HG02759 (cell line): ENCODE data around the gene GUCY1A1.
A peak's percentile ranks its signal among the peaks of the same experiment; 100 is the strongest.

ENCODE experiments used
- ATAC-seq: cut with Tn5 transposase; IDR thresholded peaks from one replicate; pipeline ENCODE4 v1.9.1; 2021; ENCODE audit warnings: mild to moderate bottlenecking, moderate library complexity; ENCODE audit not compliant: unreplicated experiment

Gene GUCY1A1

DNA sequence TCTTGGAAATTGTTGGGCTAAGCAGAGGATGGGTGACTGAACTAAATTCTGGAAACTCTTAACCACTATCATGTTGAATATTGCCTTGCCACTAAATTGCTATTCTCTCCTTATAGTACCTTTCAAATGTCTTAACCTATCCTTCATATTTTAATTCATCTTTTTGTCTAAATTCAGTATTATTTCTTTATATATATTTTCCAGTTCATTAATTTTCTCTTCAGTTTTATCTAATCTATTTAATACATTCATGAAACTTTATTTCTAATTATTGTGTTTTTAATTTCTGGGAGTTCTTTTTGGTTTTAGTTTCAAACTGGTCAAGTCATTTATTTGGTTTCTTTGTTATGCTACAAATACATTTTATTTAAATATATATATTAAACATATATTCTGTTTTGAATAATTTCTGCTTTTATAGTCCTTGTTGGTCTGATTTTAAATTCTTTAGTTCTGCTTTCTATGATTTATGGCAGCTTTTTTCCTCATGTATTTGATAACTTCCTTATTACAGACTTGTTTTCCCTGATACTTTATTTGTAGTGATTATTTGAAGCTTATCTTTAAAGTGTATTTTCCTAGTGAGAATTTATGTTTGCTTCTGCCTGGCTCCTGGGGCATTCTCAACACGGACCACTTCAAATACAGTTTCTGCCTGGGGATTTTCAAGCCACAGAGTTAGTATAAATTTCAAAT is 8.5 kb upstream of the GUCY1A1 start:
- ATAC-seq, result no peak

DNA sequence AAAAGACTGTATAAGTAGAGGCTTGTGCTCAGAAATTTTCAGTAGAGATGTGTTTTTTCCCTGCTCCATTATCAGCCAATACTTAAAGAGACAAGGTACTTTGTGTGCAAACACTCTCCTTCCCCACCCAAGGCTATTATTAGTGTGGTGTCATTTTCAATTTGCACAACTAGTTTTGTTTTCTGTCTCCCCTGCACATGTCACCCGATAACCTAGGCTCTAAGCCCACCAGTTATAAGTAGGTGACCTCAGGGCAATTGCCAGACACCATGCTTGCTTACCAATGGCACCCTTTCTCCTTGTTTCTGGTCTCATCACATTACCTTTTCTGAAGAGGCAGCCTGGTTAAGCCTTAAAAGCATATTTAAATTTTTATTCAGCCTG is 8.0 kb upstream of the GUCY1A1 start:
- no peak for ATAC-seq

DNA sequence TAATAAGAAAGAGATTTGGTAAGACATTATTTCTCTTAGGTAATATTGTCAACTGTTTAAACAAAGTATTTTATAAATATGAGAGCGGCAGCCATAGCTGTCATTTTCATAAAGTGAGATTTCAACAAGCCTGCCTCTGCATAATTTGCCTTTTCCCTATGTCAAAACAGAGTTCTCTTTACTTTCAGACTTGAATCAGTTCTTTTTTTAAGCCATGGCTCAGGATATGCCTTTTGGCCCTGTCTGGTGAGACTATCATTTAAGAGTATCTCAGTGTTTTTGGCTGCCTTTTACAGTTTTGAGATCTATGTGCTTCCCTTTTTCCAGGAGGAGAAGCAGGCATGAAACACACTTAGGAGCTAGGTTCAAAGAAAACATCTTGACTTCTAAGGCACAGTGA is 7.5 kb upstream of the GUCY1A1 start:
- no peak for ATAC-seq

DNA sequence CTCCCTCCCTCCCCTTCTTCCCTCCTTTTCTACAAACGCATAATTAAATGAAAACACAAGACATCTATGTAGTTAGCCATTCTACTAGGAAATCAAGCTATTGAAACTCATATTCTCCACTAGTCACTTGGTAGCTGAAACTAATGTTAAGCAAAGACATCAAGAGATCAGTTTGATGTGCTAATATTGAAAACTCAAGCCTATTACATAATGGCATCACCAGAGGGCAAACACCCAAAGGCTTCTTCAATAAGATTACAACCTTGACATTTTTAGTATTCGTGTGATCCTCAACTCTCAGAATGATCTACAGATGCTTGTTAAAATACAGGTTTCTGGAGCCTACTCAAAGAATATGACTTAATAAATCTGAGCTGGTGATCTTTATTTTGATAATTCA is 6.2 kb upstream of the GUCY1A1 start:
- no peak for ATAC-seq

DNA sequence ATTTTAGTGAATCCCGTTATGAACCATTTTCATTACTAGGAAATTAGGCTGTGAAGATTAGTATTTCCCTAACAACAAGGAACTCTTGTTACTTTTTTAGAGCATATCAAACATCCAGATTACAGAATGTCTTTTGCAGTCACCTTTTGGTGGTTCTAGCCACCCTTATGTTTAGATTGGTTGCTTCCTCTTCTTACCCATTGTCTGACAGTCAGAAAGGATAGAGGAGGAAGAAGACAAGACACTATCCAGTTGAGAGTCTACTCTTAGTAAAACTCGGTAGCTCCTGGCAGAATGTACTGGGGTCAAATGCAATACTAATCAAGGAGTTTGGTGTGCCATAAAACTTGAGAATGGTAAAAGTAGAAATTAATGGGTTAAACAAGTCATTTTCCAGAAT is 1.6 kb upstream of the GUCY1A1 start:
- no peak for ATAC-seq

DNA sequence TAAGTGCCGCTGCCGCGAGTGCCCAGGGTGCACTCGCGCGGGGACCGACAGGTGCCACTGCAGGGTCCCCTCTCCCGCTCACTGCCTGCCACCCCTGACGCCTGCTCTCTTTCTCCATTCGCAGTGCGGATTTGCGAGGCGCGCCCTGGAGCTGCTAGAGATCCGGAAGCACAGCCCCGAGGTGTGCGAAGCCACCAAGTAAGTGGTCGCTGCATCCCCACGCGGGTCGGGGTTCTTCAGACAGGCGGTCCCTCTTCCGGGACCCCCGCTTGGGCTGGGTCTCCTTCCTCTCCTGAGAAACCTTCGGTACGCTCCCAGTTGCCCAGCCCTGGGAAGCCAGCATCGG is 547 bp downstream of the GUCY1A1 start:
- ATAC-seq, result peak; percentile 66

DNA sequence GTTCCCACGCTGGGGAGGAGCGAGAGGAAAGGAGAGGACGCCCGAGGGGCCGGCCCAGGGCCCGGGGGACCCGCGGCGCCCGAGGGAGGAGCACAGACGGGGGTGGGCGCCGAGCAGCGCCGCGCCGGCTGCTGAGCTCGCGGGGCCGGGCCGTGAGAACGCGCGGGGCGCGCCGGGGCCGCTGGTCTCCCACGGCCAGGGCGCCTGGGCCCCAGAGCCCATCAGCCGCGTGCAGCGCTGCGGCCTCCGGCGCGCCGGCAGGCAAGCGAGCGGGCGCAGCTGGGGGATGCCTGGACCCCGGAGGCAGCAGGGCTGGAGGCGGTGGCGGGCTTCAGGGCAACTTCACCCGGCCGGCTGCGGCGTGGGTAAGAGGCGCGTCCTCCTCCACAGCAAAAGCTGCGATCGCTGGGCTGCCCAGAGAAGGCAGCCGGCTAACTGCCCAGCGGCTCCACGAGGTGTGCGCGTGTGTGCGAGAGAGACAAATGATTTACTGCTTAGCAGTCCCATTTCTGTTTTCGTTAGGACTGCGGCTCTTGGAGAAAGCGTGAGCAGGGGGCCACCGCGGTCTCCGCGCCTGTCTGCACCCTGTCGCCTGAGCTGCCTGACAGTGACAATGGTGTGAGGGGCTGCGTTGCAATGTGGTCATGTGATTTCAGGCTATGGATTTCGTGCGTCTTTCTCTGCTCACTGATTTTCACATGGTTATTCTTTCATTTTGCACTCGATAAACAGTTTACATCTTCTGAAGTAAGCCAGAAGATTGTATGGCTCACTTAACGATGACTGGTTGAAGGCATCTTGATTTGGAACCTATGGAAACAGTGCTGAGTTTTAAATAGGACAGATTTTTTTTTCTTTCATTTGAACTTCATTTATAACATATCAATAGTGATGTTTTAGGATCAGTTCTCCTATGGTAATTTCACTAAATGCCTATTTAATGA is 1.2 kb downstream of the GUCY1A1 start:
- ATAC-seq, result peak; percentile 64

DNA sequence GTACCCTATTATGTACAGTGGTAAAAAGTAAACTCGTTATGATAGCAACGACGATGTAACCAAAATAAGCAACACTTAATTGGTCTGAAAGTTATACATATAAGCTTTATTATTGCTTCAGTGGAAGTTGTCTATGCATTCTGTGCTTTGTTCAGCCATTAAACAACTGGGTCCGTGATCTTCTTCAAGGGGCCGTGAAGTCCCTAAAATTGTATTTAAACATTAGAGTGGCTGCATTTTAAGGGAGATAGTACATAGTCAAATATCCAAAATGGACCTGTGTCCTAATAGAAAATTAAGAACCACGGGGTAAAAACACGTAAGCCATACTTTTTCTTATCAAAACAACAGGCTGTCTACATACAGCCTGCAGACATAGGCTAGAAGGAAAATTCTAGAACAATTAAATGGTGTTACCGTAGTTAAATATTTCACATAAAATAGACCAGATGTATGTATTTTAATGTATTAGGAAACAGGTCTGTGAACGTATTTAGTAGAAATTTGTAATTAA is 2.1 kb downstream of the GUCY1A1 start:
- ATAC-seq, result no peak

DNA sequence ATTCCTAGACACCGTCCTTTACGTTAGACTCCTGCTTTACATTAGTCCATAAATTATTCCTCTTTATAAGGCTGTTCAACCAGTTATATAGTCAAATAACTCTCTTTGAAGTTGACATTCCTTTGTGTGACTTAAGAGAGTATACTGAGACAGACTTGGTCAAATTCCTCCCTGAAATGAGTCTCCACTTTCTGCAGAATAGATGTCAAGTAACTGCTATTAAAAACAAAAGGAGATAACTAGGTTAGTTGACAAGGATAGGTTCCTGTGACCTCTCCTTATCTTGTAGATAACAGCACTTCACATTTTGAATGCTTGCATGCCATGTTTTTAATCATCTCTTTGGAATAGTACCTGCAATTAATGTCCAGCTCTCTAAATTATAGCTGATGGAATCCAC is 5.7 kb downstream of the GUCY1A1 start:
- no peak for ATAC-seq

DNA sequence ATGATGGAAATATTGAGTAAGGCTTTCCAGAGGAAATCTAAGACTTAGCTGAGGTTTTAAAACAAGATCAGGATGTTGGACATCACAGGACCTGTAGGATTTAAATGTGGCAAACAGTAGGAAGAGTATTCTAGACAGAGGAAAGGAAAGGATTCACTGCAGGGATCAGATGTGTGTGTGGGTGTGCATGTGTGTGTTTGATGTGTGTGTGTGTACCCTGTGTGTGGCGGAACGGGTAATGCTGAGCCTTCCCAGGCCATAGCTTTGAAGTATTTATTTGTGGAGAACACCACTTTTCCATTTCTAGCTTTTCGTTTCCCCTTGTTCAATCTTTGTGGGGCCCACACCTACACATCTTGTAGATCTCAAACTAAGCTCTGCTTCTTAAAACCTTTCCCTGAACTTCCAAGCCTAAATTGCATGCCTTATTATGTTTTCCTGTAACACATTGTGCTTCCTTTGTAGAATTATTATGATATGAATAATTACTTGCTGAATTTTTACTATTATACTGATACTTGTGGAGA is 6.9 kb downstream of the GUCY1A1 start:
- no peak for ATAC-seq

DNA sequence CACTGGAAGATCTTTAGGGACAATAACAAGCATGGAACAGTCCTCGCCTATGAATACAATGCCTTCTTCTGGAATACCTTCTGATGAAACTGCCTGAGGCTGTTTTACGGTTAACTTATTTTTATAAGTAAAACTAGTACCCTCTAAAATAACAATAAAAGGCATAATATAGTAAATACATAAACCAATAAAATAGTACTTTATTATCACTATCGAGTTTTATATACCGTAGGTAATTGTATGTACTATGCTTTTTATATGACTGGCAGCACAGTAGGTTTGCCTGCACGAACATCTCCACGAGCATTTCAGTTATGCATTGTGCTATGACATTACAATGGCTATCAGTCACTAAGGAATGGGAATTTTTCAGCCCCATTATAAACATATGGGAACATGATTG is 8.0 kb downstream of the GUCY1A1 start:
- no peak for ATAC-seq

DNA sequence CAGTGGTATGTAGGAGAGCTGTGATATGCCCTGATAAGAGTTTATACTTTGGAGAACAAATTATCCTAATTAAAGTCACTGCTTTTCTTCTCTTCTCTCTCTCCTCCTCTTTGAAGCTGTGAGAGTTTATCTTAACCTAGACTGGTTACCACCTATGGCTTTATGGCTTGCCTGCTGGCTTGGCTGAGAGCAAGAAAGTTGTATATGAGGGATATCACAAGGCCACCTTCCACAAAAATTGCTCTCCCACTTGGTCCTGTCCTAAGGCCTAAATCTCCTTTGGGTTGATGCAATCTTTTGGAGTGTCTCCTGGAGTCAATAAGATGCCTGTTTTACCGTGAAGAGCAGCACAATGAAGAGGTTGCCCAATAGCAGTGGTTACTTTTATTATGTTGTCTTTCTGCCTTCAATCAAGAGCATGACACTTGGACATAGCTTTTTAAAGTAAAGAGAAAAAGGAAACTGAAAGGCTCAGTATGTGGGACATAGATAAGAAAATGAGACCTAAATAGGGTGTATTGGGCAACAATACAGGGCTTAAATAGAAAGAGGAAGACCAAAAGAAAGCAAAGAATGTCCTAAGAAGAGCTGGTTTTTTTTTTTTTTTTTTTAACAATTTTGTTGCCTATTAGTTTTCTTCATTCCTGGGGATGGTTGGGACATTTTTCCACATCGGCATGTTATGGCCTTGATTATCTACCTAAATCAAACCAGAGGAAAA is 9.2 kb downstream of the GUCY1A1 start:
- peak; percentile 74 for ATAC-seq

DNA sequence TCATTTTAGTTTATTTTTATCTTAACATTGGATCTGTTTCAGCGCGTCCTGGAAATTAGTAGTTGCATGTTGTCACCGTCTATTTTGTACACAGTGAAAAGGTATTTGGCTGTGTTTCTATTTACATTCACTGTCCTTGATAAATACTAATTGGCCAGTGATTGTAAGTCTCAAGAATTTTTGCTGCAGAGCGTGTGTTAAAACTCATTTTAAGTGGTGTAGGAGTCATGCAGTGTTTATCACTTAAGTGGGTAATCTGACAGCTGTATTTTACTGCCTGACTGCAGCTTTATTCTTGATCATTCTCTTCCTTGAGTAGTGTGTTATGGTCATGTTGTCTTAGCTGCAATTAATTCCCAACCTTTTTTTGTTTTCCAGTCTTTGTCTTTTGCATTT is 9.8 kb downstream of the GUCY1A1 start:
- ATAC-seq, result no peak

DNA sequence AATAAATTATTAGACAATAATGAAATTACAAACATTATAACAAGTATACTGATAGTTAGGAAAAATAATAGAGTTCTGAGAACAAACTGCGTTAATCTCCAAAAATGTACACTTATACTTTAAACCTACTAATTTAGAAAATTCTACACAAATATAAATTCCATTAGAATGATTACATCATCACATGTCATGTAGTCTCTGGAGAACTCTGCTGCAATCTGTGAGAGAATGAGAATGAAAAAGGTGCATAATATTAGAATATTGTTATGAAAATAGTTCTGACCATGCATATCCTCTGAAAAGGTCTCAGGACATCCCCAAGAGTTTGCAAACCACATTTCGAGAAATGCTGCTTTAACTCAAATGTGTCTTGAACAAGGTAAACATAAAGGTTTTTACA is 11.4 kb downstream of the GUCY1A1 start:
- ATAC-seq, result no peak

DNA sequence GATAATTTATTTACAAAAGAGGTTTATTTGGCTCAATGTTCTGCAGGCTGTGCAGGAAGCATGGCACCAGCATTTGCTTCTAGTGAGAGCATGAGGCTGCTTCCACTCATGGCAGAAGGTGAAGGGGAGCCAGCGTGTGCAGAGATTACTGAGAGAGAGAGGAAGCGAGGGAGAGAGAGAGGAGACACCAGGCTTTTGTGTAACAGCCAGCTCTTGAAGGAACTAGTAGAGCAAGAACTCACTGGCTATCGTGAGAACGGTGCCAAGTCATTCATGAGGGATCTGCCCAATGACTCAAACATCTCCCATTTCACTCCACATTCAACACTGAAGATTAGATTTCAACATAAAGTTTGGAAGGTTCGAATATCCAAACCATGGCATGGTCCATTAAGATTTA is 12.7 kb downstream of the GUCY1A1 start:
- no peak for ATAC-seq

DNA sequence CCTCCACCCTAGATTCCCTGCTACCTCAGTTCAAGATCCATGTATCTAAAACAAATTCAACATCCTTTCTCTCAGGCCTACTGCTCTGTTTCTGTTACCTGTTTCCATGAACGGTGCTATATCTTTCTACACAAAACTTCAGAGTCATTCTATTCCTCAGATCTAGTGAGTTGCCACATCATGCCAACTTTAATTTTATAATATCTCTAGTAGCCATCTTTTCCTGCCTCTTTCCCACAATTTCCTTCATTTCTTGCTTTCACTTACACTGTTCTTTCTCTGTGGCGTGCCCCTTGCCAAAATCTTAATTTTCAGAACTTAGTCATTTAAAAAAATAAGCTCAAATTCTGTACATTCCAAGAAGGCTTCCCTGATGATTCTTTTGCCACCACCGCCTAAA is 15.2 kb downstream of the GUCY1A1 start:
- ATAC-seq, result no peak

DNA sequence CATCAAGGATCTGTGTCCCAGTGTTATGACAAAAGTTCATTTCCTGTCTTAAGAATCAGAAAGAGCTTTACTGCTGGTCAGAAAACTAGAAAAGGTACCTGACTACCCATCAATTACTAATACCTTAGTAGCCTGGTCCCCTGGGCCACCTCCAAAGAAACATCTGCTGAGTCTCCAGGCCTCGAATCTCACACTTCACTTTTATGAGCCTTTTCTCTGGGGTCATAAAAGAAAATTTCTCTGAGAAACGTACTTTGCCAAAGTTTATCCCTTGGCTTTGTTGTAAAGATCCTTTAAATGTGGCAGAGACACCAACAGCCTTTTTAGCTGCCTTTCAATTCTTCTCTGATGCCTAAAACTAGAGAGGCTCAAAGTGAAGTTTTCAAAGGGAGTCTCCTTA is 17.8 kb downstream of the GUCY1A1 start:
- ATAC-seq, result no peak

DNA sequence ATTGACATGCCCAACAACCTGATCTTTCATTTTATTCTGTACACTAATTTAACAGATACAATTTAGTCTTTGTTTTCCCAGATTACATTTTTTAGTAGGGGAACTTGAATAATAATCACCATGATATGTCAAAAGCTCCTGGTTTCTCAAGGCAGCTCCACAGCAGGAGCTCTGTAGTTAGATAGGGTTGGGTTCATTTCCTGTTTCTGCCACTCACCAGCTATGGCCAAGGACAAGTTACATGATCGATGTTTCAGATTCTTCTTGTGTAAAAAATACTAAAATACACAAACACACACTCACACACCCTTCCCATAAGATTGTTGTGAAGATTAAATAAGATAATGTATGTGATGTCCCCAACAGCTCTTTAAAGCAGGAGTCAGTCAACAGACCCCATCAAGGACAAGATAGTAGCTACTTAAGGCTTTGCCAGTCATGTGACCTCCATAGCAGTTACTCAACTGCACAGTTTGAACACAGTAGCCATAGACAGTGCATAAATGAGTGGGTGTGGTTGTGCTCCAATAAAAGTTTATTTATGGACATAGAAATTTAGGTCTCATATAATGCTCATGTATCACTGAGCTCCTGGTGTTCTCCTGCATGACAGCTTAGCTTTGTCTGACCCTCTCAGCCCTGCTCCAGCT is 18.4 kb downstream of the GUCY1A1 start:
- ATAC-seq, result no peak

DNA sequence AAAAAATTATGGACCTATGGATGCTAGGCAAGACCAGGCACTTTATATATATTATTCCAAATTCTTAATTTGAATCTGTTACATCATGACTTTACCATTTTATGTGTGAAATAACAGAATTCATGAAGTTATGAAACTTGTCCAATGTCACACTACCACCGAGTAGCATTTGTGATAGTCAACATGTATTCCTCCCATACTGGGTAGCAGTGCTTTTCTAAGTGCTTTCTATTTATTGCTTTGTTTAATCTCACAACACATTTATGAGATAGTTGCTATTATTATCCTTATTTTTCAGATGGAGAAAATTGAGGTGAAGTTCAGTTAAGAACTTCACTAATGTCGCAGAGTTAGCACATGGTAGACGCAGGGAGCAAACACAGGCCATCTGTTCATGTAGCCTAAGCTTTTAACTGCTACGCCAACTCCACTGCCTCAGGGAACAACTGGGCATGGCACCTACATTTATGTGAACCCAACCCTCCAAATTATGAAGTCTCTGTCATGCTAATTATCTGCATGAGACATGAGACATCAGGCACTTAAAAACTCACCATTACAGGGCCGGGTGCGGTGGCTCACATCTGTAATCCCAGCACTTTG is 20.8 kb downstream of the GUCY1A1 start:
- no peak for ATAC-seq

DNA sequence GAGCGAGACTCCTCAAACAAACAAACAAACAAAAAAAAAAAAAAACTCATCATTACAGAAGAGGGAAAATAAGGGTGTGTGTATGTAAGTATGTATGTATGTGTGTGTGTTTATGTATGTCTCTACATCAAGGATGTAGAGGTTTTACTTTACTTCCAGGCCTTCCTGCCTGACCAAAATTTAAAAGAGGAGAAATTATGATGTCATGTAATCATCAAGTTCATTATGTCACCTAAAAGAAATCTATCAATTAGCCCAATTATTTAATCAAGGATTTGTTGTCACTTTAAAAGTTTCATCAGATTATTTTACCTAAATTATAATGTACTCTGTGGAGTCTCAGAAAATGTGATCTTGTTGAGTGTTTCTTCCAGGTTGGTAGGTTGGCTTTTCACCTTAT is 21.6 kb downstream of the GUCY1A1 start:
- ATAC-seq, result no peak
